Esophagus muscularis mucosa (tissue), 4 donors: ENCODE results near the gene SPOCK1. TPM values are rescaled to one million over a fixed set of nuclear protein-coding genes. Genes with fewer than 3 reads are reported as not detected.

ENCODE experiments used
- DNase-seq: peaks from one replicate; pipeline ENCODE4 v3.0.0-alpha.2; 2017; ENCODE audit errors: extremely low spot score
- H3K27ac ChIP-seq, 4 donors: fragments of 200-600 bp; sonication (generic); replicated peaks in 1 of 4; 1 replicate in 3 of 4; 2 replicates in 1 of 4; pipeline ENCODE4 v1.5.1; 2016 to 2019; ENCODE audit warnings: mild to moderate bottlenecking in 1 of 4
- H3K27me3 ChIP-seq, 4 donors: fragments of 200-600 bp; sonication (generic); one replicate each; pipeline versions ENCODE4 v1.5.1 to v1.6.0; 2016 to 2019
- H3K36me3 ChIP-seq, 4 donors: fragments of 200-600 bp; sonication (generic); one replicate each; pipeline ENCODE4 v1.5.1; 2016 to 2019
- H3K4me1 ChIP-seq, 4 donors: fragments of 200-600 bp; sonication (generic); one replicate each; pipeline ENCODE4 v1.5.1; 2016 to 2019
- H3K4me3 ChIP-seq, 4 donors: fragments of 200-600 bp; sonication (generic); 1 replicate in 2 of 4; 2 replicates in 2 of 4; pipeline ENCODE4 v1.5.1; 2016 to 2019; ENCODE audit warnings: mild to moderate bottlenecking in 4 of 4, moderate library complexity in 1 of 4
- H3K9me3 ChIP-seq, 4 donors: fragments of 200-600 bp; sonication (generic); 1 replicate in 3 of 4; 2 replicates in 1 of 4; pipeline ENCODE4 v1.5.1; 2016 to 2019
- EP300 ChIP-seq: sonication (generic); formaldehyde crosslinking; IDR thresholded peaks from one replicate; pipeline ENCODE4 v1.6.1; 2017; ENCODE audit warnings: antibody characterized with exemption
- POLR2A ChIP-seq: fragments of 450-650 bp; IDR thresholded peaks from one replicate; pipeline ENCODE4 v1.6.1; 2017; ENCODE audit warnings: antibody characterized with exemption, moderate library complexity, mild to moderate bottlenecking, low read depth
- POLR2AphosphoS5 ChIP-seq, 2 donors: sonication (generic); formaldehyde crosslinking; IDR thresholded peaks; one replicate each; pipeline ENCODE4 v1.6.1; 2017; ENCODE audit warnings: antibody characterized with exemption in 2 of 2
- WGBS: methylation state at CpG from one replicate; pipeline ENCODE4 v1.1.5; 2018; 5-methylcytosine and 5-hydroxymethylcytosine counted together
- intact Hi-C: fragments of 100-400 bp; cut with DNase I; formaldehyde crosslinking; loops from one replicate; pipeline ENCODE4 v1.15.1; 2023
- total RNA-seq, 4 donors: library from RNA; depleted of rRNA; stranded (reverse); fragments of >200 nt; gene quantifications; one replicate each; pipeline versions ENCODE4 v1.1.0 to v1.2.1, GENCODE V29; 2016
- TF ChIP-seq, protein P1 (sequence below), 3 experiments: fragments of 200-600 bp in 2 of 3; fragments of 450-650 bp in 1 of 3; sonication (generic) in 2 of 3; IDR thresholded peaks; one replicate each; pipeline ENCODE4 v1.5.1; 2017 to 2019; ENCODE audit warnings: antibody characterized with exemption in 3 of 3, mild to moderate bottlenecking in 2 of 3, moderate library complexity in 1 of 3

Gene SPOCK1
- total RNA-seq, 4 donors from 2014 or later: 39.0 to 52.4 (median 45.6) TPM

DNA sequence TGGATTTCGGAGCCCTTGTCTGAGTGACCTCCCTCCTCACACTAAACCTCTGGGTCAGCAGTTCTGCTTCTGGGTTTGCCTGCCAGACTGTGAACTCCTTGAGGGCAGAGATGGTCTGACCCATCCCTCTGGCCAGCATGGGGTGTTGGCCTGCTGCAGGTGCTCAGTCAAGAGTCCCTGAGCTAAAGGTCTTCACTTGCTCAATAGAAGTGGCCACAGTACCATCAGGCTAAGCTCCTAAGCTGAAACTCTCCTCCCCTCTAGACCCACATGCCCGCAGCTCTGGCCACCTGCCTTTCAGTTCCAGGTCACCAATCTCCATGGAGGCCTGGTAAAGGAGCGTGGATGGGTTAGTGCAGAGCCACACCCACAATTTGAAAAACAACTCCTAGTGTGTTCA is 316.6 kb downstream of the SPOCK1 start:
- Histone ChIP-seq H3K36me3 (no peaks in the 10 kb centered on the region), H3K9me3 (no peaks in the 10 kb centered on the region), H3K27me3 (no peaks in the 10 kb centered on the region), H3K4me3 (no peak overlapping the region), H3K27ac (no peak overlapping the region), H3K4me1 (no peaks in the 10 kb centered on the region)
- WGBS: 100% methylated on average over 3 of the region's 3 CpGs
- no peak for DNase-seq
- intact Hi-C loops: no loop called here
- TF ChIP-seq POLR2AphosphoS5 (IDR thresholded peaks at IDR 0.05) (no peak), POLR2A (no peak), EP300 (no peak)
- TF ChIP-seq, protein P1, sequence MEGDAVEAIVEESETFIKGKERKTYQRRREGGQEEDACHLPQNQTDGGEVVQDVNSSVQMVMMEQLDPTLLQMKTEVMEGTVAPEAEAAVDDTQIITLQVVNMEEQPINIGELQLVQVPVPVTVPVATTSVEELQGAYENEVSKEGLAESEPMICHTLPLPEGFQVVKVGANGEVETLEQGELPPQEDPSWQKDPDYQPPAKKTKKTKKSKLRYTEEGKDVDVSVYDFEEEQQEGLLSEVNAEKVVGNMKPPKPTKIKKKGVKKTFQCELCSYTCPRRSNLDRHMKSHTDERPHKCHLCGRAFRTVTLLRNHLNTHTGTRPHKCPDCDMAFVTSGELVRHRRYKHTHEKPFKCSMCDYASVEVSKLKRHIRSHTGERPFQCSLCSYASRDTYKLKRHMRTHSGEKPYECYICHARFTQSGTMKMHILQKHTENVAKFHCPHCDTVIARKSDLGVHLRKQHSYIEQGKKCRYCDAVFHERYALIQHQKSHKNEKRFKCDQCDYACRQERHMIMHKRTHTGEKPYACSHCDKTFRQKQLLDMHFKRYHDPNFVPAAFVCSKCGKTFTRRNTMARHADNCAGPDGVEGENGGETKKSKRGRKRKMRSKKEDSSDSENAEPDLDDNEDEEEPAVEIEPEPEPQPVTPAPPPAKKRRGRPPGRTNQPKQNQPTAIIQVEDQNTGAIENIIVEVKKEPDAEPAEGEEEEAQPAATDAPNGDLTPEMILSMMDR (IDR thresholded peaks at IDR 0.05): no peak

DNA sequence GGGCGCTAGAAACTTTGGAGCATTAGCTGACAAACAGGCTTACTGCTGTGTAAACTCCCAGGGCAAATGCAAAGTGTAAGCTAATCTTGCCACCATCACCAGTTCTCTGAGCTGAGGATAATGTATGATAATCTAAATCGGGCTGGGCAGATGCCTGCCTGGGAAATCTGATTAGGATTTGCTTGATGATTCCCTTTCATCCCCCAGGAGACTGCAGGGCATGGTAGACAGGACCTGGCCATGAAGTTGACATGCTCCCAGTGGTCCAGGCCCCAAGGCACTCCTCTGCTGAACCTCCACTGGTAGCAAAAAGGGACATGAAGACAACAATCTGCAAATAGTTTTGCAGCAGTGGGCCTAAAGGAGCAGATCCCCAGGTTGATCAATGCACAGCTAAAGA is 317.5 kb downstream of the SPOCK1 start:
- Histone ChIP-seq H3K4me3 (no peak overlapping the region), H3K27me3 (no peaks in the 10 kb centered on the region), H3K27ac (no peak overlapping the region), H3K36me3 (no peaks in the 10 kb centered on the region), H3K4me1 (no peaks in the 10 kb centered on the region), H3K9me3 (no peaks in the 10 kb centered on the region)
- TF ChIP-seq EP300 (no peak), POLR2AphosphoS5 (IDR thresholded peaks at IDR 0.05) (no peak), POLR2A (no peak)
- TF ChIP-seq, protein P1 (IDR thresholded peaks at IDR 0.05): no peak
- WGBS: 76% methylated on average over 2 of the region's 2 CpGs
- intact Hi-C loops: no loop called here
- DNase-seq: no peak

DNA sequence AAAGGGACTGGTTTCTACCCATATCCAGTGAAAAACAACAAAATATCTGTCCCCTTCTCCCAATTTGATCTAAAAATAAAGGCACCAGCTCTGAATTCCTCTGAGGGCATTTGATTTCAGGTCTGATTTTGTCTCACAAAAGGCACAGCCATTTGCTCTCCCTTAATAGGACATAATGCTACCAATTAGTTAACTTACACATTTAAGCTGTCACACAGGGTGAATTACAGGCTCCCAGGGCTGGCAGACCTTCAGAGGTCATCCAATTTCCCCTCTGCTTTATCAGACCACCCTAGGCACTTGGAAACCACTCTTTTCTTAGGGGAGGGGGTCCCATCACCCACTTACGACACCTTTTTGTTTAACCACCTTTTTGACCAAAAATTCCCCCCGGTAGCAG is 319.9 kb downstream of the SPOCK1 start:
- H3K27me3 ChIP-seq: no peaks in the 10 kb centered on the region
- H3K36me3 ChIP-seq: no peaks in the 10 kb centered on the region
- TF ChIP-seq EP300 (no peak), POLR2A (no peak), POLR2AphosphoS5 (IDR thresholded peaks at IDR 0.05) (no peak)
- TF ChIP-seq, protein P1 (IDR thresholded peaks at IDR 0.05): no peak
- no peak overlapping the region for H3K4me3 ChIP-seq
- H3K9me3 ChIP-seq: no peaks in the 10 kb centered on the region
- H3K27ac ChIP-seq: no peak overlapping the region
- H3K4me1 ChIP-seq: no peaks in the 10 kb centered on the region
- 75% methylated on average over 2 of the region's 2 CpGs for WGBS
- intact Hi-C loops: no loop called here
- no peak for DNase-seq

DNA sequence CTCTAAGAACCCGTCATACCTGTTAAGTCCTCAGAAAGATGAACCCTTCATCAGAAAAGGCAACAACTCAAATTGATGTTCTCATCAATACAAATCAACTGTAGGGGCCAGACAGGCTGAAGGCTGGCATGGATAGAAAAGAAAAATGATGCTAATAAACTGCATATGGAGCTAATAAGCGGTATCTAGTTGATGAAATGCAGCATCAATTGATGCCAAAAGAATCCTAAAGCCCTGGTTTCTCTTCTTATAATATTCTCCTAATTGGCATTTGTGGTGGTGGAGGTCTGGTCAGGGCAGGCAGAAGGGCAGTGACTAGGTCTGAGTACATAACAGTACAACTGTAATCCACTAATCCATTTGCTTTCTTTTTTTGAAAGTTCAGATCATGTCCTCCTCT is 322.5 kb downstream of the SPOCK1 start:
- H3K27me3 ChIP-seq: no peaks in the 10 kb centered on the region
- TF ChIP-seq, protein P1 (IDR thresholded peaks at IDR 0.05): no peak
- TF ChIP-seq POLR2AphosphoS5 (IDR thresholded peaks at IDR 0.05) (no peak), EP300 (no peak), POLR2A (no peak)
- intact Hi-C loops: no loop called here
- H3K4me1 ChIP-seq: no peaks in the 10 kb centered on the region
- no peak overlapping the region for H3K4me3 ChIP-seq
- no peaks in the 10 kb centered on the region for H3K9me3 ChIP-seq
- 95% methylated on average over 2 of the region's 2 CpGs for WGBS
- no peak overlapping the region for H3K27ac ChIP-seq
- no peaks in the 10 kb centered on the region for H3K36me3 ChIP-seq
- DNase-seq: no peak

DNA sequence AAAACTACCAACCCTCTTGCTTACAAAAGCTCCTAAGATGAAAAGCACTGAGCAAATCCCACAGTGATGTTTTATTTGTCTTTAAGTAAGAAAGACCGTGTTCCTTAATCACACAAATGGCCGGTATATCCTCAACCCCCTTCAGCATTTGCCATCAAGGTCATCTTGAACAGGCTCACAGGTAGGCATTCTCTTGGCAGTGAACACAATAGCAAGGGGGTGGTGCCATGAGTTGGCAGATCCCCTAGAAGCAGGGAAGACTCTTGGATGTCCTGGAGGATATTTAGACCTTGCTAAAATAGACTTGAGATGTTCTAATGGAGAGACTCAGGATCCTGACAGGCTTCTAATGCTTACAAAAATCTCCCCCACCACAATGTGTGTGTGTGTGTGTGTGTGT is 323.0 kb downstream of the SPOCK1 start:
- 97% methylated on average over 2 of the region's 2 CpGs for WGBS
- no peaks in the 10 kb centered on the region for H3K36me3 ChIP-seq
- intact Hi-C loops: no loop called here
- TF ChIP-seq POLR2A (no peak), EP300 (no peak), POLR2AphosphoS5 (IDR thresholded peaks at IDR 0.05) (no peak)
- TF ChIP-seq, protein P1 (IDR thresholded peaks at IDR 0.05): no peak
- no peaks in the 10 kb centered on the region for H3K9me3 ChIP-seq
- H3K4me1 ChIP-seq: no peaks in the 10 kb centered on the region
- H3K27me3 ChIP-seq: no peaks in the 10 kb centered on the region
- H3K4me3 ChIP-seq: no peak overlapping the region
- H3K27ac ChIP-seq: no peak overlapping the region
- DNase-seq: no peak
